Uterus (tissue), 2 donors: ENCODE measurements around the gene LCP2.

ENCODE experiments used
- POLR2A ChIP-seq, 2 donors: fragments of 450-650 bp; IDR thresholded peaks; one replicate each; pipeline ENCODE4 v1.6.1; 2016; ENCODE audit warnings: antibody characterized with exemption in 2 of 2, mild to moderate bottlenecking in 1 of 2, moderate library complexity in 1 of 2
- TF ChIP-seq, protein P1 (sequence below), 4 experiments: fragments of 200-600 bp in 2 of 4; fragments of 450-650 bp in 2 of 4; sonication (generic) in 2 of 4; IDR thresholded peaks; one replicate each; pipeline ENCODE4 v1.5.1; 2016 to 2019; ENCODE audit warnings: antibody characterized with exemption in 4 of 4, mild to moderate bottlenecking in 2 of 4, moderate library complexity in 1 of 4

DNA sequence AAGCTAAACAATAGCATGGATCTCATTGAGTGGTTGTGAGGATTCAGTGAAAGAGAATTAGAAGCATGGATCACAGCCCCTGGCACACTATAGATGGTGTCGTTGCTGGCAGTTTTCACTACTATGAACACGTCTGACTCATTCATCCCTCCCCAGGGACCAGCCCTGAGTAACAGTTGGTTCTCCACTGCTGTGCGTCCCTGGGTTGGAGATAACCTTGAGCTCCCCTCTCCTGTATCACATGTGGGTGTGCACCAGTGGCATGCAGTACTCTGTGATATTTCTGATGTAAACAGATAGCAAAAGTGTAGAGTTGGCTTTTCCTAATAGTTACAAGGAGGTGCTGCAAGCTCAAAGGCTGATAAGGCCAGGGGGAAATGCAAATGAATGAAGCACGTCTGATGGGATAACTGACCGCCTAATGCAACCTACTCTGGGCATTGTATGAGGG, 8.8 kb upstream of the LCP2 start:
- TF ChIP-seq, protein P1, sequence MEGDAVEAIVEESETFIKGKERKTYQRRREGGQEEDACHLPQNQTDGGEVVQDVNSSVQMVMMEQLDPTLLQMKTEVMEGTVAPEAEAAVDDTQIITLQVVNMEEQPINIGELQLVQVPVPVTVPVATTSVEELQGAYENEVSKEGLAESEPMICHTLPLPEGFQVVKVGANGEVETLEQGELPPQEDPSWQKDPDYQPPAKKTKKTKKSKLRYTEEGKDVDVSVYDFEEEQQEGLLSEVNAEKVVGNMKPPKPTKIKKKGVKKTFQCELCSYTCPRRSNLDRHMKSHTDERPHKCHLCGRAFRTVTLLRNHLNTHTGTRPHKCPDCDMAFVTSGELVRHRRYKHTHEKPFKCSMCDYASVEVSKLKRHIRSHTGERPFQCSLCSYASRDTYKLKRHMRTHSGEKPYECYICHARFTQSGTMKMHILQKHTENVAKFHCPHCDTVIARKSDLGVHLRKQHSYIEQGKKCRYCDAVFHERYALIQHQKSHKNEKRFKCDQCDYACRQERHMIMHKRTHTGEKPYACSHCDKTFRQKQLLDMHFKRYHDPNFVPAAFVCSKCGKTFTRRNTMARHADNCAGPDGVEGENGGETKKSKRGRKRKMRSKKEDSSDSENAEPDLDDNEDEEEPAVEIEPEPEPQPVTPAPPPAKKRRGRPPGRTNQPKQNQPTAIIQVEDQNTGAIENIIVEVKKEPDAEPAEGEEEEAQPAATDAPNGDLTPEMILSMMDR (IDR thresholded peaks at IDR 0.05): no peak
- no peak for TF ChIP-seq POLR2A (IDR thresholded peaks at IDR 0.05)
